Testis (tissue), 3 donors: ENCODE results near the gene SPATA33. TPM values are rescaled to one million over a fixed set of nuclear protein-coding genes. Genes with fewer than 3 reads are reported as not detected.
"Not testable (repeated sequence)": the region's sequence is repeated elsewhere in the genome, so short reads cannot be mapped to it uniquely, and the experiment has no call there.

ENCODE experiments used
- DNase-seq: peaks from one replicate; pipeline ENCODE4 v3.0.0-alpha.2; 2019
- H3K27ac ChIP-seq, 2 donors: fragments of 200-600 bp; sonication (generic); one replicate each; pipeline ENCODE4 v1.5.1; 2019
- H3K27me3 ChIP-seq: fragments of 200-600 bp; sonication (generic); one replicate; pipeline ENCODE4 v1.5.1; 2019
- H3K36me3 ChIP-seq: fragments of 200-600 bp; sonication (generic); one replicate; pipeline ENCODE4 v1.5.1; 2017; ENCODE audit warnings: low read depth; ENCODE audit errors: missing control alignments
- H3K4me1 ChIP-seq: fragments of 200-600 bp; sonication (generic); one replicate; pipeline ENCODE4 v1.5.1; 2019
- H3K4me3 ChIP-seq, 2 donors: fragments of 200-600 bp; sonication (generic); one replicate each; pipeline ENCODE4 v1.5.1; 2017 to 2019
- H3K9me3 ChIP-seq: fragments of 200-600 bp; sonication (generic); one replicate; pipeline ENCODE4 v1.5.1; 2017
- POLR2A ChIP-seq: fragments of 450-650 bp; IDR thresholded peaks from one replicate; pipeline ENCODE4 v1.6.1; 2017; ENCODE audit warnings: antibody characterized with exemption, mild to moderate bottlenecking, moderate library complexity
- WGBS, 2 donors: methylation state at CpG; one replicate each; pipeline ENCODE4 v1.1.5; 2018; 5-methylcytosine and 5-hydroxymethylcytosine counted together
- intact Hi-C: fragments of 100-400 bp; cut with DNase I; formaldehyde crosslinking; loops from one replicate; pipeline ENCODE4 v1.15.1; 2023; ENCODE audit warnings: low total_unique reads
- polyA plus RNA-seq: library from polyadenylated mRNA; stranded (reverse); fragments of 350-450 nt; fragmentation: Illumina TruSeq; extraction: RNeasy Lipid Tissue Mini Kit (QIAGEN cat#74804); gene quantifications from one replicate; pipeline ENCODE4 v1.2.3, GENCODE V29; 2014; ENCODE audit warnings: low read depth, low replicate concordance; ENCODE audit not compliant: insufficient read depth
- total RNA-seq, 2 donors: library from RNA; depleted of rRNA; stranded (reverse); fragments of >200 nt; gene quantifications; one replicate each; pipeline ENCODE4 v1.2.3, GENCODE V29; 2016
- TF ChIP-seq, protein P1 (sequence below), 3 experiments: fragments of 450-650 bp in 2 of 3; fragments of 200-600 bp in 1 of 3; sonication (generic) in 1 of 3; IDR thresholded peaks; one replicate each; pipeline ENCODE4 v1.5.1; 2016 to 2019; ENCODE audit warnings: antibody characterized with exemption in 3 of 3, mild to moderate bottlenecking in 2 of 3, moderate library complexity in 1 of 3

Gene SPATA33
- total and polyA plus RNA-seq, 3 donors from 2014 or later: 45.8 to 201 (median 85.0) TPM

DNA sequence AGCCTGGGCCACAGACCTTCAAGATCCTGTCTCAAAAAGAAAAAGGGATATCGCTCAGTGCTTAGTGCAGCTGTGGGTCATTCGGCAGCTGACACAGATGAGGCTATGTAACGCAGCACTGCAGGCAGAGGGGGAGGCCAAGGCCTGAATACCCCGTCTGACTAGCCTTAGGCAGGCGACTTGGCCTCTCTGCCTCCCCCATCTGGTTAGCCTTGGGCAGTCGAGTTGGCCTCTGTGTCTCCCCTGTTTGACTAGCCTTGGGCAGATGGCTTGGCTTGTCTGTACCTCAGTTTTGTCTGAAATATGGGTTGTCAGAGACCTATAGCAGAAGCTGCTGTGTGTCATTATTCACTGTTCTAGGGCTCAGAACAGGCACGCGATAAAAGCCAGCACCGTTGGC lies 10.0 kb downstream of the SPATA33 start:
- Histone ChIP-seq H3K27ac (no peak overlapping the region), H3K9me3 (no peaks in the 10 kb centered on the region), H3K27me3 (no peaks in the 10 kb centered on the region), H3K4me3 (no peak overlapping the region), H3K36me3 (no peaks in the 10 kb centered on the region), H3K4me1 (no peaks in the 10 kb centered on the region)
- no peak for TF ChIP-seq POLR2A
- TF ChIP-seq, protein P1, sequence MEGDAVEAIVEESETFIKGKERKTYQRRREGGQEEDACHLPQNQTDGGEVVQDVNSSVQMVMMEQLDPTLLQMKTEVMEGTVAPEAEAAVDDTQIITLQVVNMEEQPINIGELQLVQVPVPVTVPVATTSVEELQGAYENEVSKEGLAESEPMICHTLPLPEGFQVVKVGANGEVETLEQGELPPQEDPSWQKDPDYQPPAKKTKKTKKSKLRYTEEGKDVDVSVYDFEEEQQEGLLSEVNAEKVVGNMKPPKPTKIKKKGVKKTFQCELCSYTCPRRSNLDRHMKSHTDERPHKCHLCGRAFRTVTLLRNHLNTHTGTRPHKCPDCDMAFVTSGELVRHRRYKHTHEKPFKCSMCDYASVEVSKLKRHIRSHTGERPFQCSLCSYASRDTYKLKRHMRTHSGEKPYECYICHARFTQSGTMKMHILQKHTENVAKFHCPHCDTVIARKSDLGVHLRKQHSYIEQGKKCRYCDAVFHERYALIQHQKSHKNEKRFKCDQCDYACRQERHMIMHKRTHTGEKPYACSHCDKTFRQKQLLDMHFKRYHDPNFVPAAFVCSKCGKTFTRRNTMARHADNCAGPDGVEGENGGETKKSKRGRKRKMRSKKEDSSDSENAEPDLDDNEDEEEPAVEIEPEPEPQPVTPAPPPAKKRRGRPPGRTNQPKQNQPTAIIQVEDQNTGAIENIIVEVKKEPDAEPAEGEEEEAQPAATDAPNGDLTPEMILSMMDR (IDR thresholded peaks at IDR 0.05): no peak
- intact Hi-C loops: no loop called here
- WGBS, 2 donors: 80% methylated on average over 9 of the region's 9 CpGs
- DNase-seq: no peak

DNA sequence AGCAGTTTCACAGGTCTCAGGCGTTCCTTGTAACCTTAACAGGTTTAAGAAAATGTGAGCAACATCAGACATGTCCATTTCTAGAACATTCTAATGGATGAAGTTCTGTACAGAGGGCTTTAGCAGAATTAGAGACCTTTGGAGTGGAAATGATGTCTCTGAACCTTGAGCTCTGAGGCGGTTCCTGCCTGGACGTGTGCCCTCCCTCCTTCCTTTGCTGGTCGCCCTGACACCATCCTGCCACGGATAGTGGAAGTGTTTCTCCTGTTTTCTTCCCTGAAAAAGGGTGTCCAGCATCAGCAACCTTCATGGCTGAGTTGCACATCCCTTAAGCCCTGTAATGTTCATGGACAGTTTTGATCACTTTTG lies 11.1 kb downstream of the SPATA33 start:
- TF ChIP-seq POLR2A: no peak
- TF ChIP-seq, protein P1 (IDR thresholded peaks at IDR 0.05): no peak
- Histone ChIP-seq H3K36me3 (no peaks in the 10 kb centered on the region), H3K27ac (no peak overlapping the region), H3K27me3 (no peaks in the 10 kb centered on the region), H3K4me3 (no peak overlapping the region), H3K9me3 (no peaks in the 10 kb centered on the region), H3K4me1 (no peaks in the 10 kb centered on the region)
- intact Hi-C loops: no loop called here
- no peak for DNase-seq
- 86% methylated on average over 5 of the region's 5 CpGs for WGBS, 2 donors

DNA sequence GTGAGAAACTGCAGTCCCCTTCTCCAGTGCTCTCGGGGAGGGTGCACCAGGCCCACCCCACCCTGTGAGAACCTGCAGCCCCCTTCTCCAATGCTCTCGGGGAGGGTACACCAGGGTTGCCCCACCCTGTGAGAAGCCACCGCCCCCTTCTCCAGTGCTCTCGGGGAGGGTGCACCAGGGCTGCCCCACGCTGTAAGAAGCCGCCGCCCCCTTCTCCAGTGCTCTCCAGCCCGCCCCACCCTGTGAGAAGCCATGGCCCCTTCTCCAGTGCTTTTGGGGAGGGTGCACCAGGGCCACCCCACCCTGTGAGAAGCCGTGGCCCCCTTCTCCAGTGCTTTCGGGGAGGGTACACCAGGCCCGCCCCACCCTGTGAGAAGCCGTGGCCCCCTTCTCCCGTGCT lies 12.1 kb downstream of the SPATA33 start:
- no peaks in the 10 kb centered on the region for H3K9me3 ChIP-seq
- H3K4me1 ChIP-seq: no peaks in the 10 kb centered on the region
- TF ChIP-seq, protein P1 (IDR thresholded peaks at IDR 0.05): no peak
- TF ChIP-seq POLR2A: no peak
- no peaks in the 10 kb centered on the region for H3K27me3 ChIP-seq
- intact Hi-C loops: no loop called here
- DNase-seq: no peak
- WGBS, 2 donors: 94 to 99% methylated on average over 5 to 7 of the region's 13 CpGs
- H3K36me3 ChIP-seq: no peaks in the 10 kb centered on the region
- H3K4me3 ChIP-seq: no peak overlapping the region
- no peak overlapping the region for H3K27ac ChIP-seq

GRCh38 chr16:89670496-89671431 lies 13.1 kb downstream of the SPATA33 start:
- no peak for DNase-seq
- no peaks in the 10 kb centered on the region for H3K4me1 ChIP-seq
- intact Hi-C loops: no loop called here
- no peaks in the 10 kb centered on the region for H3K36me3 ChIP-seq
- WGBS, 2 donors: 85 to 86% methylated on average over 10 of the region's 10 CpGs
- H3K9me3 ChIP-seq: no peaks in the 10 kb centered on the region
- TF ChIP-seq, protein P1 (IDR thresholded peaks at IDR 0.05): no peak
- no peak for TF ChIP-seq POLR2A
- H3K4me3 ChIP-seq: no peak overlapping the region
- no peaks in the 10 kb centered on the region for H3K27me3 ChIP-seq
- no peak overlapping the region for H3K27ac ChIP-seq

DNA sequence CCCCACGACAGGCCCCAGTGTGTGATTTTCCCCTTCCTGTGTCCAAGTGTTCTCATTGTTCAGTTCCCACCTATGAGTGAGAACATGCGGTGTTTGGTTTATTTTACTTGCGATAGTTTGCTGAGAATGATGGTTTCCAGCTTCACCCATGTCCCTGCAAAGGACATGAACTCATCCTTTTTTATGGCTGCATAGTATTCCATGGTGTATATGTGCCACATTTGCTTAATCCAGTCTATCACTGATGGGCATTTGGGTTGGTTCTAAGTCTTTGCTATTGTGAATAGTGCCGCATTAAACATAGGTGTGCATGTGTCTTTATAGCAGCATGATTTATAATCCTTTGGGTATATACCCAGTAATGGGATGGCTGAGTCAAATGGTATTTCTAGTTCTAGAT lies 13.9 kb downstream of the SPATA33 start:
- H3K36me3 ChIP-seq, intact Hi-C loops, H3K4me1 ChIP-seq, H3K27me3 ChIP-seq, H3K4me3 ChIP-seq, H3K9me3 ChIP-seq, DNase-seq, H3K27ac ChIP-seq: not testable (repeated sequence)
- WGBS, 2 donors: 87 to 97% methylated on average over 4 of the region's 4 CpGs
